RPMI7951 (cell line): ENCODE data around the gene PCNP. TPM values are rescaled to one million over a fixed set of nuclear protein-coding genes. Genes with fewer than 3 reads are reported as not detected.
"Not testable (repeated sequence)": the region's sequence is repeated elsewhere in the genome, so short reads cannot be mapped to it uniquely, and the experiment has no call there.

Experiments
- DNase-seq: peaks from one replicate; pipeline ENCODE4 v3.0.0-alpha.2; 2012; ENCODE audit warnings: low read depth
- total RNA-seq: library from RNA; depleted of rRNA; stranded (reverse); fragments of >200 nt; shearing (Covaris generic); gene quantifications from 2 replicates; pipeline ENCODE4 v1.2.3, GENCODE V29; 2014; rRNA removed

Gene PCNP, protein sequence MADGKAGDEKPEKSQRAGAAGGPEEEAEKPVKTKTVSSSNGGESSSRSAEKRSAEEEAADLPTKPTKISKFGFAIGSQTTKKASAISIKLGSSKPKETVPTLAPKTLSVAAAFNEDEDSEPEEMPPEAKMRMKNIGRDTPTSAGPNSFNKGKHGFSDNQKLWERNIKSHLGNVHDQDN
- 87.7 and 111 TPM in 2 replicates for total RNA-seq

DNA sequence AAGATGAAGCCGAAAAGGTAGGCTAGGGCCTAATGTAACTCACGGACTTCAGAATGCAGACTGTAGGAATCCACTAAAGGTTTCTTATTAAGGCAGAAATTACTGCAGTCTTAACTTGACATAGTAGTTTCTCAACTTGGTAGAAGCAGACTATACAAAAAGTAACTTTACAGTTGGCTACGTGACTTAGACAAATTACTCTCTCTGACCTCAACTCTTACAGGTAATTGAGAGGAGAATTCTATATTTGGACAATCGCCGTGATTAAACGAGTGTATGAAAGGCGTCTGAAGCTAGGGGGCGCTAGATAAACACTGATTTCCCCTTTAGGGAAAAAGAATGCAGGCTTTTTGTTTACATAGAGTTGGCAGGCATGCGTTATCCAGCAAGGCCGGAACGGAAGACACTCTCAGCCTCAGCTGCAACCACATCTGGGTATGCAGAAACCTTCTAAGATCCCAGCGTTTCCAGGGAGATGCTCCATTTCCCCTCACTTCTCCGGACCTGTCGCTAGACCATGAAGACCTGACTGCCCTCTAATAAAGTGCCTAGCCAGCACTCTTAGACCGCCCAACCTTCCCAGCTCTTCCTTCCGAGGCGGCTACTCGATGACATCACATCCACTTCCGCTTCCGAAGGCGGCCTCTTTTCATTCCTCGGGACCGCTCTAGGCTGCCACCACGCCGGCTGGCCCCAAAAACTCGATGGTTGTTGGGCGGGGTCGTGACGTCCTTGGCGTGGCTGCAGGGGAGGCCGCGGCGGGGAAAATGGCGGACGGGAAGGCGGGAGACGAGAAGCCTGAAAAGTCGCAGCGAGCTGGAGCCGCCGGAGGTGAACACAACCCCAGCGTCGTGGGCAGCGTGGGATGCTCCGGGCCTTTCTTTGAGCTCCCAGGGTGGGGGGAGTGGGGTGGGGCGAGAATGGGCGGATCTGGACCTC, at the start of gene PCNP:
PCNP (plus strand) TSS at position 732 of the 939 bp plus-strand sequence; CDS start at position 768, 36 bp downstream.
- peak; percentile 99 for DNase-seq

- no peak for DNase-seq
Measured at GRCh38 chr3:101527441-101527840, 46.5 kb upstream of the PCNP start.

GRCh38 chr3:101527906-101528305, 46.1 kb upstream of the PCNP start:
- DNase-seq = no peak

DNA sequence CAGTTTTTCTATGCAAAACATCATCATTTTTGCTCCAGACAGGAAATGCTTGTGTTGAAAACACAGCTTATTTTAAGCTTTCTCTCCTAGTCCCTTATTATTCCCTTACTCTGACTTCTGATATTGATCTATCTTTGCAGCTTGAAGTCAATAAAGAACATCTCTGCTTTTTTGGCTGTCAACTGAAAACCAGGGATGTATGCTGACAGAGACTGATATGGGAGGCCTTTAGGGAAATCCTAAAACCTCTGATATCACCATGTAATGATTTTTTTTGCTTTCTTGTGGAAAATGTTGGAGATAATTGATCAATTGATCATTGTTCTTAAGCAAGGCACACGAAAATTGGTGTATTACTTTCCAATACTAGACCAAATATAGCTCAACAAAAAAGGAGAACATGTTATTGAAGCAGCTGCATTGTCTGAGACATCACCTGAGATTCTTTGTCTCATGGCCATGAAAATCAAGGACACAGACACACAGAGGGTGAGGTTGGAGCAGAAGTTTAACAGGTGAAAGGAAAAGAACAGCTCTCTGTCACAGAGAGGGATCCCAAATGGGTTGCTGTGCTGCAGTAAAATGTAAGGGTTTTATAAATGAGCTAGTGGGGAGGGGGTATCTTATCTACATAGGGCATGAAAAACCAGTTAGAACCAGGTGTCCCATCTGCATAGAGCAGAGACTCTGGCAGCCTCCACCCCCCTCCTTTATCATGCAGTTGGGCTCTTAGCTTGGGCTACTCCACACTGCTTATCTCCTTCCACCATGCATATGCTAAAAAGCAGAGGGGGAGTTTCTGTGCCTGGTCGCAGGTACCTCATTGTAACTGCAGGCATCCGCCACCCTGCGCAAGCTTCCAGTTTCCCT, 43.9 kb upstream of the PCNP start:
- no peak for DNase-seq

GRCh38 chr3:101530686-101531047, 43.3 kb upstream of the PCNP start:
- no peak for DNase-seq

GRCh38 chr3:101531473-101532086, 42.4 kb upstream of the PCNP start:
- peak; percentile 32 for DNase-seq

- no peak for DNase-seq
Measured at GRCh38 chr3:101532783-101533602, 41.0 kb upstream of the PCNP start.

DNA sequence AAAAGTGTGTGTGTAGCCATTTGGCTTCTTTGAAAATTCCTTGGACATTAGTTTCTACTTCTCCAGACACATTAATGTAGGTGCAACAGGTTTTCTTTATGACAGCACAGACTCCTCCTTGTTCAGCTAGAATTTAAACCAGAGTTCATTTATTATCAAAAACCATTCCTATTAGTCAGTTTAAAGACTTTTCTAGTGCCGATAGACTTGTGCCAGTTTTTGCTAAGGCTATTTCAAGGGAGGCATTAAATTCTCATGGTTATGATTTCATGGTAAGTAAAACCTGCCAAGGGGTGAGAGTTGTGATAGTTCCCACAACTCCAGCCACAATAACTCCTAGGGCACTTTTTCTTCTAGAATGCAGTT, 40.4 kb upstream of the PCNP start:
- no peak for DNase-seq

GRCh38 chr3:101535221-101535620, 38.8 kb upstream of the PCNP start:
- DNase-seq = no peak

DNA sequence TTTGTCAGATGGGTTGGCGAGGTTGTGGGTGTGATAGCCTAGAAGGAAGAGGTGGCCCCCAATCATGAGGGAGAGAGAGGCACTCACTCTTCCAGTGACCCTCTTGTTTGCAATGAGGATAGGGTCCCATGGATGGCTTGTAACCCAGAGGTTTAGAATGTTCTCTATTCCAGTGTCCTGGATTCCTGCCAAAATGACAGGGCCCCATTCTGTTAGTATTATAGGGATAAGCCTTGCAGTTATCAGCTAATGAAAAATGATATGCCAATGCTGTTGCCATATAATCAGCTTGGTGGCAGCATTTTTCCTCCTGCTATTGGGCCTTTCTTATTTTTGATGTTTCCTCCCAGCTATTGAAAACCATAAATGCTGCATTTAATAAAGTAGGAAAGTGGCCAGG, 37.7 kb upstream of the PCNP start:
- no peak for DNase-seq

DNA sequence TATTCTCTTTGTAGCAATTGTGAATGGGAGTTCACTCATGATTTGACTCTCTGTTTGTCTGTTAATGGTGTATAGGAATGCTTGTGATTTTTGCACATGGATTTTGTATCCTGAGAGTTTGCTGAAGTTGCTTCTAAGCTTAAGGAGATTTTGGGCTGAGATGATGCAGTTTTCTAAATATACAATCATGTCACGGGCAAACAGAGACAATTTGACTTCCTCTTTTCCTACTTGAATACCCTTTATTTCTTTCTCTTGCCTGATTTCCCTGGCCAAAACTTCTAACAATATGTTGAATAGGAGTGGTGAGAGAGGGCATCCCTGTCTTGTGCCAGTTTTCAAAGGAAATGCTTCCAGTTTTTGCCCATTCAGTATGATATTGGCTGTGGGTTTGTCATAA, 37.0 kb upstream of the PCNP start:
- DNase-seq = not testable (repeated sequence)

DNA sequence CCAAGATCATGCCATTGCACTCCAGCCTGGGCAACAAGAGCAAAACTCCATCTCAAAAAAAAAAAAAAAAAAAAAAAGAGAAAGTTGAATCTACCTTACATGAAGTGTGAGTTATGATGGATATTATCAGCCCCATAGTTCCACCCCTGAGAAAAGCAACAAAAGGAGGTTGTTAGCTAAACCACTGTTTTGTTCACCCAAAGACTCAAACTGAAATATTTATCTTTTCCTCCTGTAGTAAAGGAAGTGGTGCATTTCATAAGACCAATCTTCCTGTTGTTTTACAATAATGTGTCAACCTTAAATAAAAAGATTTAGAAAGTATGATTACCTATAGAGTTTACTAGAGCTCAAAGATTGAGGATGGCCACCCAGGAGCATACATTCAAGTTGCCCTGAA, 31.0 kb upstream of the PCNP start:
- no peak for DNase-seq

GRCh38 chr3:101544161-101544850, 29.7 kb upstream of the PCNP start:
- DNase-seq = no peak

DNA sequence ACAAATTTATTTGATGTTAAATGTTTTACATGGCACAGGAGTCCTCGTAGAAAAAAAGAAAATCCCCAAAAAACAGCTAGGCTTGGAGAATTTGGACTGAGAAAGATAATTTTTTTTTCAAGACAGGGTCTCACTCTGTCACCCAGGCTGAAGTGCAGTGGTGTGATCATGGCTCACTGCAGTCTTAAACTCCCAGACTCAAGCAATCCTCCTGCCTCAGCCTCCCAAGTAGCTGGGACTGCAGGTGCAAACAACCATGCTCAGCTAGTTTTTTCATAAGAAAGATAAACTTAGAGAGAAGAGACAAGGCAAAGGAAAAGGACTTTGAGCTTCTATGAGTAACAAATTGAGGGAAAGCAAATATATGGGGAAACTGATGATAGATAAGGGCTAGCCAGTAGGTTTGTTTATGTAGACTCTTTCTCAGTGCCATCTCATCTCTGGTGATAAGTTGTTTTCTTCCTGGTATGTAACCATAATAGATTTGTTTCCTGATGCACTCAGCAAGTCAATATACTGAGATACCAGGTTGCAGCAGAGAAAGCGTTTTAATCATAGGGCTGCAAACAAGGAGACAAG, 25.4 kb upstream of the PCNP start:
- DNase-seq = no peak

DNA sequence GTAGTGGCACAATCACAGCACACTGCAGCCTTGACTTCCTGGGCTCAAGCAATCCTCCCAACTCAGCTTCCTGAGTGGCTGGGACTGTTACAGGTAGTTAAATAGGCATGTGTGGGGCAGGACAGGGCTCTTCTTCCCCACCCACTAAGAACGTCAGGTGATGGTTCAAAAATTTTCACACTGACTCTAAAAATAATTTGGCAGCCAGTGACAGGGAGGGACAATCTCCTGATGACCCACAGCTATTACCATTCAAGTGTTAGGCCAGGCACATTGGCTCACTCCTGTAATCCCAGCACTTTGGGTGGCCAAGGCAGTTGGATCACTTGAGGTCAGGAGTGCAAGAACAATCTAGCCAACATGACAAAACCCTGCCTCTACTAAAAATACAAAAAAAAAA, 24.5 kb upstream of the PCNP start:
- DNase-seq = no peak

GRCh38 chr3:101551359-101552081, 22.5 kb upstream of the PCNP start:
- not testable (repeated sequence) for DNase-seq

- DNase-seq = not testable (repeated sequence)
Measured at GRCh38 chr3:101553381-101553780, 20.6 kb upstream of the PCNP start.

DNA sequence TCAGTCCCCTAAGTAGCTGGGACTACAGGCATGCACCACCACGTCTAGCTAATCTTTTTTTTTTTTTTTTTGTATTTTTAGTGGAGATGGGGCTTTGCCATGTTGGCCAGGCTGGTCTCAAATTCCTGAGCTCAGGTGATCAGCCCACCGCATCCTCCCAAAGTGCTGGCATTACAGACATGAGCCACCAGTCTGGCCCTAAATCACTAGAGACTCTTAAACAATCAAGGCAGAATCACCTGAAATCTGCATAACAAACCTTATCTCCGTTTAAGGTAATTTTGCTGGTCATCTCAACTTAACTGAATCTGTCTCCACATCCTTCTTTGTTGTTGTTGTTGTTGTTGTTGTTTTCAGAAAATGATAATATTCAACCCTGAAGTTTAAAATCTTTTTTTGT, 17.9 kb upstream of the PCNP start:
- no peak for DNase-seq

GRCh38 chr3:101561630-101562328, 12.2 kb upstream of the PCNP start, which contains the start of gene TRMT10C:
TRMT10C (plus strand) TSS chr3:101561868; CDS start chr3:101564782, 2,914 bp downstream.
- peak; percentile 94 for DNase-seq
